HG03045 (cell line): ENCODE data around the gene GRB10.

Experiments
- ATAC-seq: cut with Tn5 transposase; IDR thresholded peaks from one replicate; pipeline ENCODE4 v1.9.1; 2021; ENCODE audit warnings: mild to moderate bottlenecking, moderate library complexity; ENCODE audit not compliant: unreplicated experiment

Gene GRB10

DNA sequence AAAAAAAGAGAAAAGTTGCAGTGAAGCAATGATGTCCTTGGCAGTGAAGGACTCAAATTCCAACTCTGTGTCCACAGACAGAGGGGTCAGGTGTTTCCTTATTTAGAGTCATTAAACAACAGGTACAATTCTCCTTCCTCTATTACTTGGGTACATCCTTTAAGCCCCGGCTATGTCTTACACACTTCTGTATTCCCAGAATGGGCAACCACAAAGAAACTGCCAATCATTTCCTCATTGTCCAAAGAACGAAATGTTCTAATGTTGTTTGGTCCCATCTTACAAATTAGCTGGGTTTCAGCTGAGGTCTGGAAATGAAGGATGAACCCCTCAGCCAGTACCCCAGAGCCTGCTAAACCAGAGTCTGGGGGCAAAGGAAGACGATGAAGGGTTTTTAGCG is 59.5 kb downstream of the GRB10 start:
- no peak for ATAC-seq

- no peak for ATAC-seq
Measured at GRCh38 chr7:50721661-50722259, 60.9 kb downstream of the GRB10 start.

DNA sequence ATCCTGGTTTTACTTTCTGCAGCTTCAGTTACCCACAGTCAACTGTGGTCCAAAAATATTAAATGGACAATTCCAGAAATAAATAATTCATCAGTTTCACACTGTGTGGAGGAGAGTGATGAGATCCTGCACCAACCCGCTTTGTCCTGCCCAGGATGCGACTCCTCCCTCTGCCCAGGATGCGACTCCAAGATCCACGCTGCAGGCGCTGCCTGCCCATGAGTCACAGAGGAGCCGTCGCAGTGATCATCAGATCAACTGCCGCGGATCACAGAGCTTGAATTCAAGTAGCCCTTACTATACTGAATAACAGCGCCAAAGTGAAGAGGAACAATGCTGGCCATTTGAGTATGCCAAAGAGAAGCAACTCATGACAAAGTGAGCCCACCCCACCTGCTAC is 61.5 kb downstream of the GRB10 start:
- ATAC-seq, result no peak

GRCh38 chr7:50720295-50720694 is 62.4 kb downstream of the GRB10 start:
- no peak for ATAC-seq

DNA sequence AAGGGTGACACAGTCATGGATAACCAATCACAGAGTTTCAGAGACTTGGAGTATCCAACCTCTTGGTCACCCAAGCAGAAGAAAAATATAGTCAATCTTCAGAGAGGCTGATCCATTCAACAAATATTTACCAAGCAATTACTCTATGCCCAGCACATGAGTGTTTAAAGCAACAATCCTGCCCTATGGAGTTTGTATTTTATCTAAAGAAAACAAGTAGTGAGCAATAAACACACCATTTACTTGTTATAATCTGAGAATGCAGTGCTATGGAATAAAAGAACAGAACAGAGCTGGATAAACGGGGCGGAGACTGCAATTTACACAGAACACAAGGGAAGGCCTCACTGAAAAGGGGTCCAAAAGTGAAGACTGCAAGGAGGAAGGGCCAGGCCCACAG is 63.8 kb downstream of the GRB10 start:
- no peak for ATAC-seq

GRCh38 chr7:50718311-50718710 is 64.4 kb downstream of the GRB10 start:
- no peak for ATAC-seq

GRCh38 chr7:50717181-50717580 is 65.5 kb downstream of the GRB10 start:
- no peak for ATAC-seq

- no peak for ATAC-seq
Measured at GRCh38 chr7:50714857-50715256, 67.8 kb downstream of the GRB10 start.

DNA sequence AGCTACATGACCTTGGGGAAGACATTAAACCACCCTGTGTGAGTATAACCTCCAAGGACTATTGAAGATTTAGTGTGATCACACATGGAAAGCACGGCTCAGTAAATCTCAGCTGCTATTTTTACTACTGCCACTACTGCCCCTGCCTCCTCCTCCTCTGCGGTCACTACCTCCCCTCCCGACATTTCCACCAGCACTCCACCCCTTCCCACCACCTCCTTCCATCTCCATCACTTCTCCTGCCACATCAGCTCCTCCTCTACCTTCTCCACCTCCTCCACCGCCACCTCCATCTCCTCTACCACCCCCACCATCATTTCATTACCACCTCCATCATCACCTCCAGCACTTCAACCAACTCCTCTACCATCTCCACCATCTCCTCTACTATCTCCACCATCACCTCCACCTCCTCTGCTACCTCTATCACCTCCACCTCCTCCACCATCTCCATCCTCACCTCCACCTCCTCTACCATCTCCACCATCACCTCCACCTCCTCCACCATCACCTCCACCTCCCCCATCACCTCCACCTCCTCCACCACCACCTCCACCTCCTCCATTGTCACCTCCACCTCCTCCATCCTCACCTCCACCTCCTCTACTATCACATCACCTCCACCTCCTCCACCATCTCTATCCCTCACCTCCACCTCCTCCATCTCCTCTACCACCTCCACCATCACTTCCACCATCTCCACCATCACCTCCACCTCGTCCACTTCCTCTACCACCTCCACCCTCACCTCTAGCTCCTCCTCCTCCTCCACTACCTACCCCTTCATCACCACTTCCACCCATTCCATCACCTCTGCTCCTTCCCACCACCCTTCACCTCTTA is 69.4 kb downstream of the GRB10 start:
- ATAC-seq, result no peak

DNA sequence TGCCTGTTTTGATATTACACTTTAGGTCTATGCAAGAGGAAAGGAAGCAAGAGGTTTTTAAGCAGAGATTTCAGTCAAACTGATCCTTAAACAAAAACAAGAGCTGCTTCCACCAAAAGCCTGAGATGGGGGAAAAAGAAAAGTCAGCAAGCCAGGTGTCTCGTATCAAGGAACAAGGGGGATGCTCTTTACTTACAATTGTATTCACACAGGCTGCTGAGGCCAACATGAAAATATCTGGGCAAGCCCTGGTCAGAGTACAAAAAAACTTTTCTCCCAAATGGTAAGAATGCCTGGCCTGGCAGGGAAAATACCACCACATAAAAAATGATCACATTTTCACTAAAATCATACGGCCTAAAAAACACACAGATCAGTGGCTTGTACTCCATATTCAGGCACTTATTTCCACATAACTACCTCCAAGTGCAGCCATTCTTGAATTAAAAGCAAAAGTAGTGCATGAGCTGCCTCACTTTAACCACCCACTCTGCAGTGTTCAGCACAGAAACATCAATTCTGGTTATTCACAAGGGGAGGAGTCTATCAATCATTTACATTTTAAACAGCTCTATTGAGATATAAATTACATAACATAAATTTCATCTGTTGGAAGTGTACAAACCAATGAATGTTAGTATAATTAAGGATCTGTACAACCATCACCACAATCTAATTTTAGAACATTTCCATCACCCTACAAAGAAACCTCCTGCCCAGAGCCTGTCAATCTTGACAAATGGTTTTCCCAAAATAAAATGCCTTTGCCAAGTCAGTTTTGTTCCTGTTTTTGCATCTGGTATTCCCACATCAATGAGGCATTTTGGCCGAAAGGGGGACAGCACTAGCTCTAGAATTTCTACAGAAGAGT is 70.2 kb downstream of the GRB10 start:
- no peak for ATAC-seq

- no peak for ATAC-seq
Measured at GRCh38 chr7:50711271-50712175, 71.2 kb downstream of the GRB10 start.

- no peak for ATAC-seq
Measured at GRCh38 chr7:50710441-50711154, 72.1 kb downstream of the GRB10 start.

GRCh38 chr7:50709151-50709550 is 73.5 kb downstream of the GRB10 start:
- ATAC-seq, result no peak

- ATAC-seq, result no peak
Measured at GRCh38 chr7:50707236-50708006, 75.3 kb downstream of the GRB10 start.

DNA sequence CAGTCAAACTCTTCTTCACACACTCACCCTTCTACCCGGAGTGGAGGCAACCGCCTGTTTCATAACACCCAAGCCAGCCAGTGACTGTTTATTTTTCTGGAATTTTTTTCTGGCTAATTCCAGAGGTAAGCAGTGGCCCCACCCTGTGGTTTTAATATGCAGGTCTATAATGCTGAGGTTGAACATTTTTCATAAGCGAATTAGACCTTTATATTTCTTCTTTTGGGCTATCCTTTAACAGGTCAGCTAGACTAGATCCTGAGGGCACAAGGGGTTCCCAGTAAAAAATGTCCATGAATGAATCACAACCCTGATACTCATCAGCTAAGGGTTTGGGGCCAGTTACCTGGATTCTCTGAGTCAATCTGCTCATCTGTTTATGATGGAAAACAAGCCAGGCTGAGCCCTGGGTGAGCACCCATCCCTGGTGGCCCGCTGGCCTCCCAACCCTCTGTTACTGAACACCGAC is 76.2 kb downstream of the GRB10 start:
- ATAC-seq, result no peak

DNA sequence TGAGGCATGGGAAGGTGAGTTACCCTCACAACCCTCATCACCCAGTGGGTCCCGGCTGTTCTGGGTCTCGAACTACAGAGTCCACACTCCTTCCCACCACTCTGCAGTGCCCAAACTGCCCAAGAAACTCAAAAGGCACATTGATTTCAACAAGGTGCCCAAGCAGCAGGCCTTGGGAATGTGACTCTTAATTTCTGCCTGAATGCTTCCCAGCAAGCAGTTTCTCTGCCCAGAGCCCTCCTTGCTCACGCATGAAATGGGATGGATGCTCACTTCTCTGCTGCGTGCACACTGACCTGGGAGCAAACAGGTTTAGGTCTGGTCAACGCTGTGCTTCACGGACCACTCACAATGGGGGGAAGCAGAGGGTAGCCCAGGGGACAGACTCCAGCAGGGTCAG is 77.9 kb downstream of the GRB10 start:
- no peak for ATAC-seq

DNA sequence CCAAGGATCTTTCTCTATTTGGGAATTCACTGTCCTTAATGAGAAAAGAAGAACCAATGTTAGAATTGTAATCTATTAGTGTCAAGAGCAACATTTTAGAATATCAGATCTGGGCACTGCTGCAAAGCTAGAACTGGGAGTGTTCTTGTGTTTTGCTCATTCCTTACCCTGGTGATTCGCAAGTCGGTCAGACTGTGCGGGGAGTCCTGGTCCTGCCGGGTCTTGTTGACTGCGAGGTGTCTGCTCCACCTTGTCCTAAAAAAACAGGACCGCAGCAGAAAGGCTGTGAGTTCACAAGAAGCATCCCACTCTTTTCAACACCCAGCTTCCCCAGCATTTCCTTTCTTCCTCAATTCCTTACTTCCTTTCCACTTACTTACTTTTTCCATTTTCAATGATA is 79.0 kb downstream of the GRB10 start:
- ATAC-seq, result no peak

GRCh38 chr7:50699143-50699542 is 83.6 kb downstream of the GRB10 start:
- ATAC-seq, result no peak

DNA sequence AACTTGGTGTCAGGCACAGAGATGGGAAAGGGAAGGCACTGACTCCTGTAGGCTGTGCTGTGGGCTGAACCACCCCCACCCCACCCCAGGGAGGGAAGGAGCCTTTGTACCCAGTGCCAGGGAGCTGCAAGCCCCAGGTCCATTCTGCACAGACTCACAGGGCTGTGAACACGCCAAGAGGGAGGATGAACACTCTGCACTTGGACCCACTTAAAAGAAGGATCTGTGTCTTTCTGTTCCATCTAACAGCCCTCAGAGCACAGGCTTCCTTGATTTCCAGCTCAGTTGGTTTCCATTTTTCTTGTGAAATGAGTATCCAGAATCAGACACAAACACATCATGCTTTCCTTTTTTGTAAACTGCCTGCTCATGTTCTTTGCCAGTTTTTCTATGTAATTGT is 84.9 kb downstream of the GRB10 start:
- no peak for ATAC-seq
